AG09319 (cell line): ENCODE results near the gene PDE6D.
A peak's percentile ranks its signal among the peaks of the same experiment; 100 is the strongest.

Experiments
- DNase-seq: peaks from one replicate; pipeline ENCODE4 v3.0.0-alpha.2; 2010; ENCODE audit warnings: low read depth; ENCODE audit errors: extremely low read depth
- CTCF ChIP-seq: IDR thresholded peaks from 2 replicates; pipeline ENCODE4 v1.5.1; 2011; ENCODE audit warnings: low read depth, mild to moderate bottlenecking, inconsistent platforms, low read length, moderate library complexity

The PDE6D gene

DNA sequence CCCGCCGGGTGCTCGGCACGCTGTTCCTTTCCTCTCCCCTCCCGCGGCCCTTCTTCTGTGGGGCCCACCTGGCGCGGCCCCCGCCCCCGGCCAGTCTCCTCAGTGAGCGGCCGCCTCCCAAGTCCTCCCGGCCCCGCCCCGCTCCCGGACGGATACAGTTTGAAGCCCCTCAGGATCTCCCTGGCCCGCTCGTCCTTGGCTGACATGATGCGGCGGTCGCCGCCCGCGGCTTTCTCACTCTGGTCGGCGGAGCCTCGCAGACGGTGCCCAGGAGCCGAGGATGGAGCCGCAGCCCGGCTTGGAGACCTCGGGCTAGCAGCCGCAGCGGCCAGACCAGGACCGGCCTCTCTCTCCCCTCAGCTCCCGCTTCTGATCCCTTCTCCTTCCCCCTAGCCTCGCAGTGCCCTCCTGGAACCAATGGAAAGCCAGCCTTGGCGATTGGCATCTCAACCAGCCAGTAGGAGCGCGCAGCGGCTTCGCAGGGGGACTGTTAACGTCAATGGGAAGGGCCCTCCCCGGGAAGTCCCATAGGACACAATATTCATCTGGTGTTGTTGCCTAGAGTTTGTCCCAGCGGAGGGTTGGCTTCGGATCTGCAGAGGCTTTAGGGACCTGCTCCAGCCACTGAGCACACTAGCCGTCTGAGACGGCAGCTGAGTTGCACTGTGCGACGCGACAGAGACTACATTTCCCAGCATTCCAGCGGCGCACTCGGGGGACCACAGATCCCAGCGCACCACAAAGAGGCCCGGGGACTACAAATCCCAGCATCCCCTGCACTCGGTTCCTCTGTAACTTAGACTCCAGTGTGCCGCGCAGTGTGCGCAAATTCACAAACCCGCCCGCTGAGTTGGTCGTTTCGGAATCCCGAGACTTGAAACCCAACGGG, at the start of gene PDE6D:
TSS of gene PDE6D (minus strand) at position 374 of the 889 bp plus-strand sequence. CDS start at position 206, 168 bp downstream.
- peak; percentile 98 for DNase-seq
- TF ChIP-seq CTCF, result no peak

DNA sequence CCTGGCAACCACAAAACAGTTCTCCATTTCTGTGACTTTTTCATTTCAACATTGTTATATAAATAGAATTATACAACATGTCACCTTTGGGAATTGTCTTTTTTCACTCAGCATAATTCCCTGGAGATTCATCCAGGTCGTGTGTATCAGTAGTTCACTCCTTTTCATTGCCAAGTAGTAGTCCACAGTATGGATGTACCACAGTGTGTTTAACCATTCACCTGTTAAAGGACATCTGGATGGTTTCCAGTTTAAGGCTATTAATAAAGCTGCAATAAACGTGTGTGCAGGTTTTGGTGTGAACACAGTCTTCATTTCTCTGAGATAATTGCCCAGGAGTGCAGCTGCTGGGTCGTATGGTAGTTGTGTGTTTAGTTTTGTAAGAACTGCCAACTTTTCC, 40.8 kb upstream of the PDE6D start:
- DNase-seq, result no peak
- TF ChIP-seq CTCF, result no peak

GRCh38 chr2:231820786-231821303, 39.8 kb upstream of the PDE6D start:
- TF ChIP-seq CTCF, result no peak
- DNase-seq, result no peak

DNA sequence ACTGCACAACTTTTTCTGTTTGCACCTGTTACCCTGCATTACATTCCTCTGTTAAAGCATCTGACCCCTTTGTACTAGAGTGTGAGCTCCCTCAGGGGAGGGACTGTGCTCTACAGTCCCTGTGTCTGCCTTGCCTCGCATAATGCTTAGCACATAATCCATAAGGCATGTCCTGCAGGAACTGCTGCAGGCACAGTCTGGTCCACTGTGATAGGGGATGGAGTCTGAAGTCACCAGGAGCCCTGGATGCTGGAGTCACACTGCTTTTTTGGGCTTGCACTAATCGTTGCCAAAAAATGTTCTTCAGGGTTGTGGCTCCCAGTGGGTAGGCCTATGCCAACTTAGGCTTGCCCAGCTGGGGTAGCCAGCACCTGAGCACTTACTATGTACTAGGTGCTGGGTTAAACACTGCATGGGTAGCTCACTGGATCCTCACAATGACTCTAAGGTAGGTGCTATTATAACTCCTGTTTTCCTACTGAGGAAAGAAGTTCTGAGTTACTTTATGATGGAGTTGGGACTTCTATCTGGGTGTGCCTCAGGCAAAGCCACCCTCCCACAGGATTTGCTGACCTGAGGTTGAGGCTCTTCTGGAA, 38.5 kb upstream of the PDE6D start:
- no peak for TF ChIP-seq CTCF
- no peak for DNase-seq

DNA sequence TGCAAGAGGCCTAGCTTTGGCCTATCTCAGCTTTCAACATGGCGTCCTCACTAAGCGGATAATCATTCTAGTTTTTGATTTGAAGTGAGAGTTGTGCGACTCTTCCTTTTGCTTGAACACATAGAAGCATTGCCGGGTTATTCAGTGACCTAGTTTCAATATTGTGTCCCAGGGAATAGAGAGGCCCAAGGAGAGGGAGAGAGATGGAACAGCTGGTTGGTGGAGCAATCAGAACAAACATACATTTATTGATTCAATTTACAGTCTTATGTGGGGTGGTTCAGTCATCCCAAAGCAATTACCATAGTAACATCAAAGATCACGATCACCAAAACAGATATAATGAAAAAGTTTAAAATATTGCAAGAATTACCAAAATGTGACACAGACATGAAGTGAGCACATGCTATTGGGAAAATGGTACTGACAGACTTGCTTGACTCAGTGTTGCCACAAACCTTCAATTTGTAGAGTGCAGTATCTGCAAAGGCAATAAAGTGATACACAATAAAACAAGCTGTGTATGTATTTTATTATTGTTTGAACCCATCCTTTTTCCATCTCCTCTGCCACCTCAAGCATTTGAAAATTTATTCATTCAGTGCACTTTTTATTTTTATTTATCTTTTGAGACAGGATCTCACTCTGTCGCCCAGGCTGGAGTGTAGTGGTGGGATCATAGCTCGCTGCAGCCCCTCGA, 35.4 kb upstream of the PDE6D start:
- DNase-seq, result no peak
- no peak for TF ChIP-seq CTCF

- TF ChIP-seq CTCF, result no peak
- DNase-seq, result no peak
Measured at GRCh38 chr2:231810905-231811304, 29.8 kb upstream of the PDE6D start.
